Endothelial cell of umbilical vein (primary cell): ENCODE data around the gene TMEFF1. TPM values are rescaled to one million over a fixed set of nuclear protein-coding genes. Genes with fewer than 3 reads are reported as not detected.

Source experiments
- BruUV-seq: library from RNA; stranded (reverse); fragments of 400-500 nt; replicated peaks from 2 replicates; lab custom pipeline; 2021; lab: Mats Ljungman, UMichigan
- CTCF ChIA-PET: fragments of 300-600, 350-600 bp; sonication (Branson Sonifier 250); formaldehyde crosslinking; loops from one replicate; lab custom pipeline; 2021; ENCODE audit warnings: antibody characterized with exemption, inconsistent platforms; lab: Charles Lee
- POLR2A ChIA-PET: fragments of 300-600, 350-600 bp; sonication (Branson Sonifier 250); formaldehyde crosslinking; loops from one replicate; lab custom pipeline; 2021; ENCODE audit warnings: antibody characterized with exemption, inconsistent platforms; lab: Charles Lee
- DNase-seq: peaks from one replicate; pipeline ENCODE4 v3.0.0-alpha.2; 2011; ENCODE audit warnings: low read depth, low spot score
- FAIRE-seq: peaks from 2 replicates; lab custom pipeline; 2011; peaks lifted over from hg19 to GRCh38; lab: Jason Lieb, UNC
- H2AFZ ChIP-seq: 2 replicates; pipeline ENCODE4 v1.6.0; 2012; ENCODE audit warnings: low read depth, low read length, control low read depth, inconsistent platforms
- H3K27ac ChIP-seq: 2 replicates; pipeline ENCODE4 v1.5.1; 2011; ENCODE audit warnings: low read depth, mild to moderate bottlenecking, control low read depth, low read length, moderate library complexity; ENCODE audit not compliant: insufficient read depth
- H3K27me3 ChIP-seq, 2 experiments: 2 replicates each; pipeline versions ENCODE4 v1.6.0 to v1.6.1; 2011; ENCODE audit warnings: low read length in 2 of 2, mixed read lengths in 1 of 2; ENCODE audit not compliant: control insufficient read depth in 2 of 2, insufficient read depth in 2 of 2
- H3K36me3 ChIP-seq, 2 experiments: 2 replicates in 1 of 2; 3 replicates in 1 of 2; pipeline ENCODE4 v1.5.1; 2011; ENCODE audit warnings: low read length in 2 of 2, mild to moderate bottlenecking in 1 of 2, moderate library complexity in 1 of 2; ENCODE audit not compliant: control insufficient read depth in 2 of 2, insufficient read depth in 2 of 2; ENCODE audit errors: extremely low read depth in 1 of 2
- H3K4me1 ChIP-seq: 3 replicates; pipeline ENCODE4 v1.5.1; 2011; ENCODE audit warnings: mild to moderate bottlenecking, low read length; ENCODE audit not compliant: control insufficient read depth, insufficient read depth; ENCODE audit errors: extremely low read depth
- H3K4me2 ChIP-seq: 2 replicates; pipeline ENCODE4 v1.6.1; 2011; ENCODE audit warnings: low read length, control low read depth, mixed read lengths; ENCODE audit not compliant: insufficient read depth
- H3K4me3 ChIP-seq, 3 experiments: fragments of 200-600 bp in 1 of 3; sonication (generic), shearing (Covaris generic) in 1 of 3; replicated peaks in 1 of 3; 2 replicates each; pipeline ENCODE4 v1.5.1; 2011 to 2016; ENCODE audit warnings: control low read depth in 3 of 3, low read length in 3 of 3, mild to moderate bottlenecking in 2 of 3, inconsistent platforms in 1 of 3, low read depth in 1 of 3, moderate library complexity in 1 of 3; ENCODE audit not compliant: insufficient read depth in 1 of 3
- H3K79me2 ChIP-seq: 2 replicates; pipeline ENCODE4 v1.6.0; 2012; ENCODE audit warnings: low read length, inconsistent platforms; ENCODE audit not compliant: control insufficient read depth, insufficient read depth
- H3K9ac ChIP-seq: replicated peaks from 2 replicates; pipeline ENCODE3; 2011; ENCODE audit warnings: low read length, control low read depth; ENCODE audit not compliant: insufficient read depth; ENCODE audit errors: extremely low read depth
- H3K9me1 ChIP-seq: replicated peaks from 3 replicates; pipeline ENCODE4 v1.6.0; 2011; ENCODE audit warnings: mild to moderate bottlenecking, low read length; ENCODE audit not compliant: control insufficient read depth, insufficient read depth; ENCODE audit errors: extremely low read depth
- H3K9me3 ChIP-seq: replicated peaks from 2 replicates; pipeline ENCODE4 v1.5.1; 2012; ENCODE audit warnings: low read length, inconsistent platforms; ENCODE audit not compliant: control insufficient read depth, insufficient read depth
- H4K20me1 ChIP-seq: replicated peaks from 2 replicates; pipeline ENCODE3; 2011; ENCODE audit warnings: mild to moderate bottlenecking, low read length; ENCODE audit not compliant: control insufficient read depth, insufficient read depth; ENCODE audit errors: extremely low read depth
- EZH2 ChIP-seq: IDR thresholded peaks from 2 replicates; pipeline ENCODE4 v1.6.1; 2012; ENCODE audit warnings: borderline replicate concordance, low read depth, mild to moderate bottlenecking, moderate library complexity, low read length, inconsistent platforms; ENCODE audit not compliant: severe bottlenecking
- FOS ChIP-seq: IDR thresholded peaks from 2 replicates; pipeline ENCODE4 v1.6.1; 2011; ENCODE audit warnings: mild to moderate bottlenecking, low read length, moderate library complexity, borderline replicate concordance; ENCODE audit not compliant: insufficient read depth
- POLR2AphosphoS5 ChIP-seq: IDR thresholded peaks from 2 replicates; pipeline ENCODE4 v1.6.1; 2012; ENCODE audit warnings: low read depth, mild to moderate bottlenecking, control low read depth, low read length, moderate library complexity; ENCODE audit not compliant: insufficient read depth
- dilution Hi-C: fragments of 300-500 bp; cut with MboI; formaldehyde crosslinking; loops from one replicate; pipeline ENCODE4 v1.15.0; 2019; ENCODE audit warnings: low sequenced_read_pairs; ENCODE audit not compliant: extremely low pct_ligation_motif_present
- intact Hi-C: fragments of 100-400 bp; cut with micrococcal nuclease; formaldehyde crosslinking; loops from one replicate; pipeline ENCODE4 v1.10.0; 2022
- polyA plus RNA-seq, 4 experiments: library from polyadenylated mRNA; depleted of rRNA in 3 of 4; stranded (reverse) in 3 of 4; unstranded in 1 of 4; fragments of >200 nt; gene quantifications; 2 replicates each; pipeline versions ENCODE4 v1.2.1 to v1.2.3, GENCODE V29; 2011 to 2012; ENCODE audit warnings: missing spikeins in 1 of 4
- total RNA-seq: library from RNA; stranded (reverse); gene quantifications from 2 replicates; pipeline ENCODE4 v1.2.3, GENCODE V29; 2021
- TF ChIP-seq, protein P1 (sequence below), 2 donors: IDR thresholded peaks; 1 replicate in 1 of 2; 2 replicates in 1 of 2; pipeline ENCODE4 v1.5.1; 2011; ENCODE audit warnings: low read length in 2 of 2, mild to moderate bottlenecking in 2 of 2, moderate library complexity in 2 of 2, control low read depth in 1 of 2, inconsistent platforms in 1 of 2, low read depth in 1 of 2; ENCODE audit not compliant: insufficient read depth in 1 of 2; ENCODE audit errors: extremely low read depth in 1 of 2
- TF ChIP-seq, protein P2 (sequence below): IDR thresholded peaks from 2 replicates; pipeline ENCODE4 v1.6.1; 2011; ENCODE audit not compliant: insufficient read depth, insufficient read length

Gene TMEFF1
- total and polyA plus RNA-seq, 2 donors (not counting 3 experiments of a cell fraction or from before 2014, with no cell fraction given), result 3.0 to 14.6 TPM

GRCh38 chr9:100473276-100474081 is 530 bp downstream of the TMEFF1 start:
- peaks cover 3% of the 10 kb centered on the region for H3K4me1 ChIP-seq
- FAIRE-seq (no peak), DNase-seq (peak; percentile 48)
- H3K4me3 ChIP-seq, result peak overlapping the region; percentile 49 to 85 (median 51)
- peak overlapping the region; percentile 52 for H3K4me2 ChIP-seq
- peak overlapping the region; percentile 54 for H3K9ac ChIP-seq
- ChIA-PET CTCF (interaction anchor here (0.6 to 1.2 kb wide), 12 partner anchors 22 to 149 kb away, joined by 3 to 4 read pairs (median 3); partner anchors contain the start of gene TEX10), POLR2A (no interaction called here)
- no TSS peak for BruUV-seq
- intact Hi-C loops, result loop anchor here (1.0 to 10.0 kb wide), 2 partner anchors 122 to 449 kb away; no protein-coding TSS in a partner anchor
- peak overlapping the region; percentile 97 for H2AFZ ChIP-seq
- TF ChIP-seq EZH2, result no peak
- TF ChIP-seq POLR2AphosphoS5, result no peak
- TF ChIP-seq, protein P1, sequence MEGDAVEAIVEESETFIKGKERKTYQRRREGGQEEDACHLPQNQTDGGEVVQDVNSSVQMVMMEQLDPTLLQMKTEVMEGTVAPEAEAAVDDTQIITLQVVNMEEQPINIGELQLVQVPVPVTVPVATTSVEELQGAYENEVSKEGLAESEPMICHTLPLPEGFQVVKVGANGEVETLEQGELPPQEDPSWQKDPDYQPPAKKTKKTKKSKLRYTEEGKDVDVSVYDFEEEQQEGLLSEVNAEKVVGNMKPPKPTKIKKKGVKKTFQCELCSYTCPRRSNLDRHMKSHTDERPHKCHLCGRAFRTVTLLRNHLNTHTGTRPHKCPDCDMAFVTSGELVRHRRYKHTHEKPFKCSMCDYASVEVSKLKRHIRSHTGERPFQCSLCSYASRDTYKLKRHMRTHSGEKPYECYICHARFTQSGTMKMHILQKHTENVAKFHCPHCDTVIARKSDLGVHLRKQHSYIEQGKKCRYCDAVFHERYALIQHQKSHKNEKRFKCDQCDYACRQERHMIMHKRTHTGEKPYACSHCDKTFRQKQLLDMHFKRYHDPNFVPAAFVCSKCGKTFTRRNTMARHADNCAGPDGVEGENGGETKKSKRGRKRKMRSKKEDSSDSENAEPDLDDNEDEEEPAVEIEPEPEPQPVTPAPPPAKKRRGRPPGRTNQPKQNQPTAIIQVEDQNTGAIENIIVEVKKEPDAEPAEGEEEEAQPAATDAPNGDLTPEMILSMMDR (IDR thresholded peaks at IDR 0.05; ENCODE audit: extremely low read depth in 1 of 2, insufficient read depth in 1 of 2, low read depth in 1 of 2, low read length in 2 of 2), result no peak
- TF ChIP-seq, protein P2, sequence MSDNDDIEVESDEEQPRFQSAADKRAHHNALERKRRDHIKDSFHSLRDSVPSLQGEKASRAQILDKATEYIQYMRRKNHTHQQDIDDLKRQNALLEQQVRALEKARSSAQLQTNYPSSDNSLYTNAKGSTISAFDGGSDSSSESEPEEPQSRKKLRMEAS, result no peak
- no peak for TF ChIP-seq FOS
- no peaks in the 10 kb centered on the region for H3K27me3 ChIP-seq
- H3K9me1 ChIP-seq, result no peaks in the 10 kb centered on the region
- no peaks in the 10 kb centered on the region for H3K79me2 ChIP-seq
- no peak overlapping the region for H3K27ac ChIP-seq
- no peaks in the 10 kb centered on the region for H3K36me3 ChIP-seq
- H3K9me3 ChIP-seq, result no peaks in the 10 kb centered on the region
- dilution Hi-C loops, result no loop called here
- H4K20me1 ChIP-seq, result no peaks in the 10 kb centered on the region
